GM08714 (cell line): ENCODE results near the gene ATP2A2.
"Not testable (repeated sequence)": the region's sequence is repeated elsewhere in the genome, so short reads cannot be mapped to it uniquely, and the experiment has no call there.

Experiments used
- H3K4me3 ChIP-seq: fragments of 200-500 bp; sonication (Bioruptor generic); 2 replicates; pipeline ENCODE4 v1.5.1; 2014; ENCODE audit warnings: mild to moderate bottlenecking, low read length, inconsistent platforms
- ZNF274 ChIP-seq: IDR thresholded peaks from 2 replicates; pipeline ENCODE4 v1.6.1; 2012; ENCODE audit warnings: mild to moderate bottlenecking, low read depth, low read length

ATP2A2 gene

GRCh38 chr12:110370732-110371231, 89.7 kb downstream of the ATP2A2 start:
- no peak for TF ChIP-seq ZNF274
- no peak overlapping the region for H3K4me3 ChIP-seq

- TF ChIP-seq ZNF274: no peak
- no peak overlapping the region for H3K4me3 ChIP-seq
Measured at GRCh38 chr12:110371408-110372055, 90.5 kb downstream of the ATP2A2 start.

- no peak overlapping the region for H3K4me3 ChIP-seq
- no peak for TF ChIP-seq ZNF274
Measured at GRCh38 chr12:110372056-110372425, 91.0 kb downstream of the ATP2A2 start.

- TF ChIP-seq ZNF274: no peak
- H3K4me3 ChIP-seq: no peak overlapping the region
Measured at GRCh38 chr12:110373025-110373424, 92.0 kb downstream of the ATP2A2 start.

GRCh38 chr12:110373425-110373824, 92.4 kb downstream of the ATP2A2 start:
- TF ChIP-seq ZNF274: no peak
- H3K4me3 ChIP-seq: no peak overlapping the region

GRCh38 chr12:110373962-110374611, 93.0 kb downstream of the ATP2A2 start:
- H3K4me3 ChIP-seq: no peak overlapping the region
- no peak for TF ChIP-seq ZNF274

- not testable (repeated sequence) for H3K4me3 ChIP-seq
Measured at GRCh38 chr12:110378131-110378790, 97.2 kb downstream of the ATP2A2 start.

- H3K4me3 ChIP-seq: no peak overlapping the region
- no peak for TF ChIP-seq ZNF274
Measured at GRCh38 chr12:110379197-110379596, 98.2 kb downstream of the ATP2A2 start.

- TF ChIP-seq ZNF274: no peak
- H3K4me3 ChIP-seq: no peak overlapping the region
Measured at GRCh38 chr12:110379631-110380030, 98.6 kb downstream of the ATP2A2 start.

GRCh38 chr12:110382683-110383082, 101.6 kb downstream of the ATP2A2 start:
- TF ChIP-seq ZNF274: no peak
- no peak overlapping the region for H3K4me3 ChIP-seq
